ENCODE results near the gene ATP5PB.

DNA sequence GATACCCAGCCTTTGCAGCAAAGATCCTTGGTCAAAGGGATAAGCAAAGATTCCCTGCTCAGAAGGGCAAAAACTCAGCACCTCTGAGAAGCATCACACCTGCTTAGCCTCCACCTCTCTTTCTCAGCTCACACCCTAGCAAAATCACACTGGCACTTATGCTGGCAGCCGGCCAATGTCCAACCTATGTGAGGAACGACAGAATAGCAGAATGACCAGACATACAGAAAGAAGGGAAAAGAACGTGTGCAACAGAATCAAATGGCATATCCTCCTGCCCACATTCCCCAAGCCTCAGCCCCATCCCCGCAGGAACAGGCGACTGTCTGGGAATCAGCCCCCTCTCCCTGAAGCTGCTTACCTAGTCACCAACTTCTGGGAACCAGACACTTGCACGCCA lies 54.8 kb downstream of the ATP5PB start:
- TF ChIP-seq YY1 (IDR thresholded peaks at IDR 0.05) (no peak), RXRA (IDR thresholded peaks at IDR 0.05) (no peak), TAF1 (conservative IDR thresholded peaks at IDR 0.05) (no peak), NR2F2 (IDR thresholded peaks at IDR 0.05) (no peak), HNF4A (conservative IDR thresholded peaks at IDR 0.05) (no peak)
- TF ChIP-seq, protein P1, sequence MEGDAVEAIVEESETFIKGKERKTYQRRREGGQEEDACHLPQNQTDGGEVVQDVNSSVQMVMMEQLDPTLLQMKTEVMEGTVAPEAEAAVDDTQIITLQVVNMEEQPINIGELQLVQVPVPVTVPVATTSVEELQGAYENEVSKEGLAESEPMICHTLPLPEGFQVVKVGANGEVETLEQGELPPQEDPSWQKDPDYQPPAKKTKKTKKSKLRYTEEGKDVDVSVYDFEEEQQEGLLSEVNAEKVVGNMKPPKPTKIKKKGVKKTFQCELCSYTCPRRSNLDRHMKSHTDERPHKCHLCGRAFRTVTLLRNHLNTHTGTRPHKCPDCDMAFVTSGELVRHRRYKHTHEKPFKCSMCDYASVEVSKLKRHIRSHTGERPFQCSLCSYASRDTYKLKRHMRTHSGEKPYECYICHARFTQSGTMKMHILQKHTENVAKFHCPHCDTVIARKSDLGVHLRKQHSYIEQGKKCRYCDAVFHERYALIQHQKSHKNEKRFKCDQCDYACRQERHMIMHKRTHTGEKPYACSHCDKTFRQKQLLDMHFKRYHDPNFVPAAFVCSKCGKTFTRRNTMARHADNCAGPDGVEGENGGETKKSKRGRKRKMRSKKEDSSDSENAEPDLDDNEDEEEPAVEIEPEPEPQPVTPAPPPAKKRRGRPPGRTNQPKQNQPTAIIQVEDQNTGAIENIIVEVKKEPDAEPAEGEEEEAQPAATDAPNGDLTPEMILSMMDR (IDR thresholded peaks at IDR 0.05; ENCODE audit: low read depth, low read length, missing input control): no peak
- TF ChIP-seq, protein P2, sequence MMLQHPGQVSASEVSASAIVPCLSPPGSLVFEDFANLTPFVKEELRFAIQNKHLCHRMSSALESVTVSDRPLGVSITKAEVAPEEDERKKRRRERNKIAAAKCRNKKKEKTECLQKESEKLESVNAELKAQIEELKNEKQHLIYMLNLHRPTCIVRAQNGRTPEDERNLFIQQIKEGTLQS (IDR thresholded peaks at IDR 0.05): no peak
- TF ChIP-seq, protein P3, sequence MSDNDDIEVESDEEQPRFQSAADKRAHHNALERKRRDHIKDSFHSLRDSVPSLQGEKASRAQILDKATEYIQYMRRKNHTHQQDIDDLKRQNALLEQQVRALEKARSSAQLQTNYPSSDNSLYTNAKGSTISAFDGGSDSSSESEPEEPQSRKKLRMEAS (IDR thresholded peaks at IDR 0.05): no peak
- TF ChIP-seq, protein P4, sequence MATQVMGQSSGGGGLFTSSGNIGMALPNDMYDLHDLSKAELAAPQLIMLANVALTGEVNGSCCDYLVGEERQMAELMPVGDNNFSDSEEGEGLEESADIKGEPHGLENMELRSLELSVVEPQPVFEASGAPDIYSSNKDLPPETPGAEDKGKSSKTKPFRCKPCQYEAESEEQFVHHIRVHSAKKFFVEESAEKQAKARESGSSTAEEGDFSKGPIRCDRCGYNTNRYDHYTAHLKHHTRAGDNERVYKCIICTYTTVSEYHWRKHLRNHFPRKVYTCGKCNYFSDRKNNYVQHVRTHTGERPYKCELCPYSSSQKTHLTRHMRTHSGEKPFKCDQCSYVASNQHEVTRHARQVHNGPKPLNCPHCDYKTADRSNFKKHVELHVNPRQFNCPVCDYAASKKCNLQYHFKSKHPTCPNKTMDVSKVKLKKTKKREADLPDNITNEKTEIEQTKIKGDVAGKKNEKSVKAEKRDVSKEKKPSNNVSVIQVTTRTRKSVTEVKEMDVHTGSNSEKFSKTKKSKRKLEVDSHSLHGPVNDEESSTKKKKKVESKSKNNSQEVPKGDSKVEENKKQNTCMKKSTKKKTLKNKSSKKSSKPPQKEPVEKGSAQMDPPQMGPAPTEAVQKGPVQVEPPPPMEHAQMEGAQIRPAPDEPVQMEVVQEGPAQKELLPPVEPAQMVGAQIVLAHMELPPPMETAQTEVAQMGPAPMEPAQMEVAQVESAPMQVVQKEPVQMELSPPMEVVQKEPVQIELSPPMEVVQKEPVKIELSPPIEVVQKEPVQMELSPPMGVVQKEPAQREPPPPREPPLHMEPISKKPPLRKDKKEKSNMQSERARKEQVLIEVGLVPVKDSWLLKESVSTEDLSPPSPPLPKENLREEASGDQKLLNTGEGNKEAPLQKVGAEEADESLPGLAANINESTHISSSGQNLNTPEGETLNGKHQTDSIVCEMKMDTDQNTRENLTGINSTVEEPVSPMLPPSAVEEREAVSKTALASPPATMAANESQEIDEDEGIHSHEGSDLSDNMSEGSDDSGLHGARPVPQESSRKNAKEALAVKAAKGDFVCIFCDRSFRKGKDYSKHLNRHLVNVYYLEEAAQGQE (IDR thresholded peaks at IDR 0.05): no peak
